Sigmoid colon (tissue), 7 donors: Measurements from ENCODE around the gene SMG5. TPM values are rescaled to one million over a fixed set of nuclear protein-coding genes. Genes with fewer than 3 reads are reported as not detected.
"Not testable (repeated sequence)": the region's sequence is repeated elsewhere in the genome, so short reads cannot be mapped to it uniquely, and the experiment has no call there.

Experiments
- DNase-seq: peaks from one replicate; pipeline ENCODE4 v3.0.0-alpha.2; 2019
- H3K27ac ChIP-seq, 4 donors: fragments of 200-600 bp; sonication (generic); one replicate each; pipeline ENCODE4 v1.5.1; 2016 to 2019; ENCODE audit warnings: mild to moderate bottlenecking in 1 of 4
- H3K27me3 ChIP-seq, 3 donors: fragments of 200-600 bp; sonication (generic); one replicate each; pipeline ENCODE4 v1.5.1; 2019; ENCODE audit warnings: mild to moderate bottlenecking in 1 of 3
- H3K36me3 ChIP-seq, 4 donors: fragments of 200-600 bp; sonication (generic); one replicate each; pipeline ENCODE4 v1.5.1; 2016 to 2019
- H3K4me1 ChIP-seq, 4 donors: fragments of 200-600 bp; sonication (generic); one replicate each; pipeline ENCODE4 v1.5.1; 2017 to 2019
- H3K4me3 ChIP-seq, 4 donors: fragments of 200-600 bp; sonication (generic); one replicate each; pipeline ENCODE4 v1.5.1; 2017 to 2019; ENCODE audit warnings: mild to moderate bottlenecking in 2 of 4, moderate library complexity in 1 of 4
- H3K9me3 ChIP-seq, 4 donors: fragments of 200-600 bp in 3 of 4; sonication (generic) in 3 of 4; one replicate each; pipeline versions ENCODE4 v1.5.1 to v1.6.1; 2013 to 2019
- EP300 ChIP-seq, 4 donors: sonication (generic); formaldehyde crosslinking; IDR thresholded peaks; one replicate each; pipeline ENCODE4 v1.6.1; 2017; ENCODE audit warnings: antibody characterized with exemption in 4 of 4
- POLR2A ChIP-seq, 2 donors: fragments of 450-650 bp; IDR thresholded peaks; one replicate each; pipeline ENCODE4 v1.6.1; 2016; ENCODE audit warnings: antibody characterized with exemption in 2 of 2, mild to moderate bottlenecking in 2 of 2, moderate library complexity in 2 of 2
- POLR2AphosphoS5 ChIP-seq, 4 donors: sonication (generic); formaldehyde crosslinking; IDR thresholded peaks; one replicate each; pipeline ENCODE4 v1.6.1; 2017; ENCODE audit warnings: antibody characterized with exemption in 4 of 4
- WGBS, 2 donors: extraction: QIAGEN DNeasy Blood & Tissue Kit; methylation state at CpG; one replicate each; pipeline ENCODE4 v1.1.7; 2013; 5-methylcytosine and 5-hydroxymethylcytosine counted together
- intact Hi-C: fragments of 100-400 bp; cut with DNase I; formaldehyde crosslinking; loops from one replicate; pipeline ENCODE4 v1.15.1; 2023
- polyA plus RNA-seq, 3 donors: library from polyadenylated mRNA; stranded (reverse); fragments of 200-250 nt; gene quantifications; one replicate each; pipeline ENCODE4 v1.2.3, GENCODE V29; 2013
- total RNA-seq, 4 donors: library from RNA; depleted of rRNA; stranded (reverse); fragments of >200 nt; gene quantifications; one replicate each; pipeline ENCODE4 v1.1.0, GENCODE V29; 2016
- TF ChIP-seq, protein P1 (sequence below), 4 experiments: fragments of 450-650 bp in 3 of 4; fragments of 200-600 bp in 1 of 4; IDR thresholded peaks; one replicate each; pipeline ENCODE4 v1.5.1; 2016 to 2019; ENCODE audit warnings: antibody characterized with exemption in 4 of 4, mild to moderate bottlenecking in 3 of 4, moderate library complexity in 2 of 4
- donor health status: healthy with polysubstance abuse.
- donor health status: Bipolar disorder and iron deficiency.
- donor health status: healthy.

The SMG5 gene
- total and polyA plus RNA-seq, 7 donors, result 25.2 to 78.2 (median 43.9) TPM

- Histone ChIP-seq H3K36me3 (peaks cover 9 to 29% (median 24%) of the 10 kb centered on the region in 4 donors), H3K4me3 (no peak overlapping the region), H3K4me1 (peaks cover 0 to 16% (median 15%) of the 10 kb centered on the region in 4 donors), H3K27ac (peak overlapping the region in 3 of 4 donors; percentile 10 to 33 (median 23)), H3K27me3 (no peaks in the 10 kb centered on the region), H3K9me3 (no peaks in the 10 kb centered on the region)
- no peak for TF ChIP-seq POLR2AphosphoS5 (IDR thresholded peaks at IDR 0.05)
- no peak for TF ChIP-seq POLR2A (IDR thresholded peaks at IDR 0.05)
- TF ChIP-seq, protein P1, sequence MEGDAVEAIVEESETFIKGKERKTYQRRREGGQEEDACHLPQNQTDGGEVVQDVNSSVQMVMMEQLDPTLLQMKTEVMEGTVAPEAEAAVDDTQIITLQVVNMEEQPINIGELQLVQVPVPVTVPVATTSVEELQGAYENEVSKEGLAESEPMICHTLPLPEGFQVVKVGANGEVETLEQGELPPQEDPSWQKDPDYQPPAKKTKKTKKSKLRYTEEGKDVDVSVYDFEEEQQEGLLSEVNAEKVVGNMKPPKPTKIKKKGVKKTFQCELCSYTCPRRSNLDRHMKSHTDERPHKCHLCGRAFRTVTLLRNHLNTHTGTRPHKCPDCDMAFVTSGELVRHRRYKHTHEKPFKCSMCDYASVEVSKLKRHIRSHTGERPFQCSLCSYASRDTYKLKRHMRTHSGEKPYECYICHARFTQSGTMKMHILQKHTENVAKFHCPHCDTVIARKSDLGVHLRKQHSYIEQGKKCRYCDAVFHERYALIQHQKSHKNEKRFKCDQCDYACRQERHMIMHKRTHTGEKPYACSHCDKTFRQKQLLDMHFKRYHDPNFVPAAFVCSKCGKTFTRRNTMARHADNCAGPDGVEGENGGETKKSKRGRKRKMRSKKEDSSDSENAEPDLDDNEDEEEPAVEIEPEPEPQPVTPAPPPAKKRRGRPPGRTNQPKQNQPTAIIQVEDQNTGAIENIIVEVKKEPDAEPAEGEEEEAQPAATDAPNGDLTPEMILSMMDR (IDR thresholded peaks at IDR 0.05), result no peak
- TF ChIP-seq EP300 (IDR thresholded peaks at IDR 0.05), result no peak
- intact Hi-C loops, result no loop called here
- DNase-seq, result no peak
- 45 to 88% methylated on average over 2 of the region's 2 CpGs for WGBS, 2 donors
Measured at GRCh38 chr1:156217871-156218270, 64.8 kb downstream of the SMG5 start.

- WGBS, 2 donors, result 94% methylated on average over 55 of the region's 55 CpGs
- H3K27me3 ChIP-seq, H3K9me3 ChIP-seq, intact Hi-C loops, DNase-seq, H3K4me3 ChIP-seq, H3K27ac ChIP-seq: not testable (repeated sequence)
- Histone ChIP-seq H3K4me1 (peaks cover 0 to 22% (median 19%) of the 10 kb centered on the region in 4 donors), H3K36me3 (peaks cover 9 to 18% (median 13%) of the 10 kb centered on the region in 4 donors)
Measured at GRCh38 chr1:156216361-156217086, 66.1 kb downstream of the SMG5 start.

- H3K27me3 ChIP-seq, result no peaks in the 10 kb centered on the region
- H3K36me3 ChIP-seq, result peaks cover 0 to 18% (median 13%) of the 10 kb centered on the region in 4 donors
- WGBS, 2 donors, result 62 to 83% methylated on average over 16 of the region's 16 CpGs
- H3K4me1 ChIP-seq, result peaks cover 0 to 22% (median 19%) of the 10 kb centered on the region in 4 donors
- H3K27ac ChIP-seq, result peak overlapping the region; percentile 85 to 95 (median 94)
- no peaks in the 10 kb centered on the region for H3K9me3 ChIP-seq
- intact Hi-C loops, result loop anchor here (5.0 kb wide), 1 partner anchor 52 kb away; no protein-coding TSS in a partner anchor
- peak overlapping the region in 3 of 4 donors; percentile 56 to 69 (median 69) for H3K4me3 ChIP-seq
- no peak for DNase-seq
- TF ChIP-seq POLR2AphosphoS5 (IDR thresholded peaks at IDR 0.05), result no peak
- TF ChIP-seq EP300 (IDR thresholded peaks at IDR 0.05), result no peak
Measured at GRCh38 chr1:156214024-156214748, 68.4 kb downstream of the SMG5 start.

GRCh38 chr1:156213644-156213966 lies 69.0 kb downstream of the SMG5 start:
- TF ChIP-seq POLR2AphosphoS5 (IDR thresholded peaks at IDR 0.05) (no peak), POLR2A (IDR thresholded peaks at IDR 0.05) (no peak)
- 10 to 22% methylated on average over 11 of the region's 11 CpGs for WGBS, 2 donors
- DNase-seq, result no peak
- Histone ChIP-seq H3K27me3 (no peaks in the 10 kb centered on the region), H3K27ac (peak overlapping the region; percentile 85 to 95 (median 94)), H3K4me1 (peaks cover 0 to 22% (median 19%) of the 10 kb centered on the region in 4 donors), H3K36me3 (peaks cover 0 to 21% (median 13%) of the 10 kb centered on the region in 4 donors), H3K9me3 (no peaks in the 10 kb centered on the region), H3K4me3 (peak overlapping the region; percentile 53 to 69 (median 62))
- intact Hi-C loops, result loop anchor here (2.0 to 5.0 kb wide), 2 partner anchors 19 to 51 kb away; partner anchors contain the start of gene SLC25A44

GRCh38 chr1:156212833-156213643 lies 69.6 kb downstream of the SMG5 start, which contains the start of gene PMF1:
PMF1 (plus strand) TSS chr1:156213007; CDS start chr1:156213016, 9 bp downstream.
- Histone ChIP-seq H3K4me3 (peak within 1 kb of the TSS; percentile 53 to 69 (median 62)), H3K36me3 (peaks cover 0 to 26% (median 16%) of the 10 kb centered on the region in 4 donors), H3K4me1 (peaks cover 0 to 22% (median 18%) of the 10 kb centered on the region in 4 donors), H3K27ac (peak within 1 kb of the TSS; percentile 85 to 95 (median 94)), H3K27me3 (no peaks in the 10 kb centered on the region), H3K9me3 (no peaks in the 10 kb centered on the region)
- no peak for TF ChIP-seq EP300 (IDR thresholded peaks at IDR 0.05)
- TF ChIP-seq POLR2AphosphoS5 (IDR thresholded peaks at IDR 0.05), result peak; percentile 71 to 90 (median 84)
- peak; percentile 27 to 61 for TF ChIP-seq POLR2A (IDR thresholded peaks at IDR 0.05)
- DNase-seq, result peak; percentile 99
- WGBS, 2 donors, result 0 to 1% methylated on average over 61 of the region's 61 CpGs
- intact Hi-C loops, result loop anchor here (2.0 to 5.0 kb wide), 2 partner anchors 18 to 51 kb away; partner anchors contain the start of gene SLC25A44

GRCh38 chr1:156212130-156212529 lies 70.5 kb downstream of the SMG5 start:
- H3K4me3 ChIP-seq, result peak overlapping the region; percentile 53 to 69 (median 62)
- no peak for DNase-seq
- TF ChIP-seq POLR2A (IDR thresholded peaks at IDR 0.05) (no peak), POLR2AphosphoS5 (IDR thresholded peaks at IDR 0.05) (no peak)
- TF ChIP-seq, protein P1 (IDR thresholded peaks at IDR 0.05), result no peak
- H3K9me3 ChIP-seq, result no peaks in the 10 kb centered on the region
- H3K4me1 ChIP-seq, result peaks cover 0 to 22% (median 18%) of the 10 kb centered on the region in 4 donors
- WGBS, 2 donors, result 79 to 87% methylated on average over 9 of the region's 9 CpGs
- peak overlapping the region; percentile 85 to 95 (median 94) for H3K27ac ChIP-seq
- H3K27me3 ChIP-seq, result no peaks in the 10 kb centered on the region
- peaks cover 0 to 31% (median 18%) of the 10 kb centered on the region in 4 donors for H3K36me3 ChIP-seq
- intact Hi-C loops, result loop anchor here (2.0 to 5.0 kb wide), 2 partner anchors 17 to 50 kb away; partner anchors contain the start of gene SLC25A44
